HG02588 (cell line): ENCODE data around the gene TMEM267.
"Not testable (repeated sequence)": the region's sequence is repeated elsewhere in the genome, so short reads cannot be mapped to it uniquely, and the experiment has no call there.

Experiments
- ATAC-seq: cut with Tn5 transposase; IDR thresholded peaks from one replicate; pipeline ENCODE4 v1.9.1; 2021; ENCODE audit warnings: mild to moderate bottlenecking, moderate library complexity; ENCODE audit not compliant: unreplicated experiment

TMEM267 gene

GRCh38 chr5:43461066-43461465 lies 22.6 kb downstream of the TMEM267 start:
- ATAC-seq: no peak

- no peak for ATAC-seq
Measured at GRCh38 chr5:43456556-43456955, 27.1 kb downstream of the TMEM267 start.

GRCh38 chr5:43441575-43441974 lies 42.1 kb downstream of the TMEM267 start:
- ATAC-seq: not testable (repeated sequence)

DNA sequence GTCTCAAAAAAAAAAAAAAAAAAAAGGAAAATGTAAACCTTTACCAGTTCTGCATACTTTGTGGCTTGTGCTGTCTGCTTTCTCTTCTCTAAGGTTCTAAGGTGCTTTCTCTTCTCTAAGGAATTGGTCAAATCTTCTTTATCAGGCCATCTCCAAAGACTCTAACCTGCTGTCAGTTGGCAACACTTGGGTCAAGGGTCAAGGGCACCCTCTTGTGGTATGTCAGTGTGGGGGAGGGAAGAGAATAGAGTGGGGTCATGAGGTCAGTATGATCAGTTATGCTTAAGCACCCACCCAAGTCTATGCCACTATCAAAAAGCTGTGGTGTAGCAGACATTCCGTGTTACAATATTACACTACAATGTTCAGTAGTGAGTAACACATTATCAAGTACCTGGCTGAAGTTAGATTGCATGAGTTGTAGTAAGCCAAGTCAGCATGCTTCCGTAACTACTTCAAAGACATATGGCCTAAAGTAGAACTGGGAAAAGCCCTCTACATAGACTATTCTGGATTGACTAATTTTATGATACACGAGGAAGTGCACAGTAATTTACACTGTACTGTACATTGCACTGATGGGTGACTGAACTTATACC lies 46.5 kb downstream of the TMEM267 start:
- ATAC-seq: no peak

- no peak for ATAC-seq
Measured at GRCh38 chr5:43433382-43433781, 50.3 kb downstream of the TMEM267 start.

GRCh38 chr5:43432486-43433375 lies 50.9 kb downstream of the TMEM267 start:
- ATAC-seq: no peak

DNA sequence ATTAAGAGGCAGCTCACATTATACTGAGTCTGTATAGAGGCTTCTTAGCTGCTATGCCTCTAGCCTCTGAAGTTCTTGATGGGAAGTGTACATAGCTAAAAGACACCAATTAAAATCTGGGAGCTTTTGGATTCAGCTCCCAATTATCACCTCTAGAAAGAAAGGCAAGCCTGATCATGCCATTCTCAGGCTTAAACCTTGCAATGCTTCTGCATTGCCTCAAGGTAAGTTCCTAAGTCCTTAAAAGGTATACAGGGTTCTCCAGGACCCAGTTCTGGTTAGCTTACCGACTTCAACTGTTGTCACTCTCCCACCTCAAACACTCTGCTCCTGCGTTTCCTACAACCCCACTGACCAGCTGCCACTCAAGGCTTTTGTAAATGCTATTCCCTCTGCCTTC lies 54.0 kb downstream of the TMEM267 start:
- ATAC-seq: no peak

DNA sequence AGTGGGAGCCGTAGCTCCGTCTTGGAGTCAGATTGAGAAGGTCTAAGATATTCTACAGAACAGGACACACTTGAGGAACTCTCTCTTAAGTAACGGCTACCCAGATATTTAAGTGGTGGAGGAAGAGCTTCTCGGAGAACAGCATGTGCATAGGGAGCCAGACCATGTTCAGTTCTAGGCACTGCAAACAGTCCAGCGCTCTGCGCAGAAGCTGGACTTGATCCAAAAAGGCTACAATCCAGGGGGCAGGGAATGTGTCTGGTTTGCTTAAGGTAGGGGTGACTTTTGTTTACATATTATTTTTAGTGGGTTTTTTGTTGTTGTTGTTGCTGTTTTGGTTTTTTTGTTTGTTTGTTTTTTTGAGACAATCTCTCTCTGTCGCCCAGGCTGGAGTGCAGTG lies 54.6 kb downstream of the TMEM267 start:
- no peak for ATAC-seq

GRCh38 chr5:43427306-43427705 lies 56.4 kb downstream of the TMEM267 start:
- no peak for ATAC-seq

DNA sequence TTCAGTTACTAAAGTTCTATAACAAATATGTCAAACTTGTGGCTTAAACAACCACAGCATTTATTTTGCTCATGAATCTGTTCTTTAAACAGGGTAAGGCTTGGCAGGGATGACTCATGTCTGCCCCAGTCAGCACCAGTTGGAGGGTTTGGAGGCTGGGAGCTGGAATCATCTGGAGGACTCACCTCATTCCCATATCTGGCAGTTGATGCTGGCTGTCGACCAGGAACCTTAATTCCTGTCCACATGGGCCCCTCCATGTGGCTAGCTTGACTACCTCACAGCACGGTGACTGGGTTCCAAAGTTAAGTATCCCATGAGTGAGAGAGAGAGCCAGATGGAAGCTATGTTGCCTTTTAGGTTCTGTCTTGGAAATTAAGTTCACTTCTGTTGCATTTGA lies 57.7 kb downstream of the TMEM267 start:
- ATAC-seq: no peak

DNA sequence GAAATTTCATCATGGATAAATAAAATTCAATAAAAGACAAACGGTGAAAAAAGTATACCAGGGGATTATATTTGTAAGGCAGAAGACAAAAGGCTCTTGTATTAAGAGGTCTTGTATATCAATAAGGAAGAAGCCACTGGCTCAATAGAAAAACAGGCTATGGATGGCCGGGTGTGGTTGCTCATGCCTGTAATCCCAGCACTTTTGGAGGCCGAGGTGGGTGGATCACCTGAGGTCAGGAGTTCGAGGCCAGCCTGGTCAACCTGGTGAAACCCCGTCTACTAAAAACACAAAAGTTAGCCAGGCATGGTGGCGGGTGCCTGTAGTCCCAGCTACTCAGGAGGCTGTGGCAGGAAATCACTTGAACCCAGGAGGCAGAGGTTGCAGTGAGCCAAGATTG lies 60.6 kb downstream of the TMEM267 start:
- ATAC-seq: not testable (repeated sequence)

DNA sequence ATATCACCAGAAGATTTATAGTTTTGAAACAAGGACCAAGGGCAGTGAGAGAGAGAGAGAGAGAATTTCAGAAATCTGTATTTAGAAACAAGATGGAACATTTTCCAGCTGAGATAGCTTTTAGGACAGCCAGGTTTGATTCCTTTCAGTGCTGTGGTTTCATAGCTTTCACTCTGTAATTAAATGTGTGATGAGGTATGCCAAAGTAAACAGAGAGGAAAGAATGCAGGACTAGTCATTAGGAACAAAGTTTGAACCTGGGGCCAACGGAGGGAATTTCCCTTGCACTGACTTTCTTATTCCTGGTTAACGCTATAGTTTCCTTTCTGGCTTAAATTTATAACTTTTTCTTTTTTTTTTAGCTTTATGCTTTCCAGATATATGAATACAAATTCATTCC lies 61.5 kb downstream of the TMEM267 start:
- no peak for ATAC-seq

GRCh38 chr5:43421450-43422133 lies 62.1 kb downstream of the TMEM267 start:
- no peak for ATAC-seq

DNA sequence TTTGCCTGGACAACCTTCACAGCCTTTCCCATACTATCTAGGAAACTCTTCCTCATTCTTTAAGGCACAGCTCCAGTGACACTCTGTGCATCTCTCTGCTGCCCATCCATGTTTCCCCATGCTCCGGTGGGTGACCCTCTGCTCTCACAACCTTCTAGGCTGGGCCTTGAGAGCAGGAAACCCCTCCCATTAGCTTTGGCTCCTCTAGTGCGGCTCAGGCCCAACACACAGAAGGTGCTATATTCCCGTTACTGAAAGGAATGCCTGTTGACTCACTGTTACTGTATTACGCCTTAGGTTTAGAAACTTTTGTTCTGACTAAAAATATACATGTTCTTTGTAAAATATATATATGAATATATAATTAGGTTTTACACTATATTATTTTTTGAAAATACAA lies 63.4 kb downstream of the TMEM267 start:
- ATAC-seq: no peak

DNA sequence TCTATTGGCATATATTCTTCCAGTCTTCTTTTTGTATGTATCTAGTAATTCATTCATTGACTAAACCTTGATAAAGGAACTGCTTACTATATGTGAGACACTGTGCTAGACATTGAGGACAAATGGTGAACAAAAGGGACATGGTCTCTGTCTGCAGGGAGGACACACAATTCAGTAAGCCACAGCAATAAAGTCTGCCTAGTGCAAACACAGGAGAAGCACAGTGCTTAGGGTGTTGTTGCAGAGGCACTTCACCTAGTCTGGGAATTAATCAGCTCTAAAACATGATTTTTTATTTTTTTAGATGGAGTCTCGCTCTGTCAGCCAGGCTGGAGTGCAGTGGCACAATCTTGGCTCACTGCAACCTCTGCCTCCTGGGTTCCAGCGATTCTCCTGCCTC lies 65.1 kb downstream of the TMEM267 start:
- ATAC-seq: no peak

GRCh38 chr5:43416803-43417394 lies 66.8 kb downstream of the TMEM267 start:
- no peak for ATAC-seq

DNA sequence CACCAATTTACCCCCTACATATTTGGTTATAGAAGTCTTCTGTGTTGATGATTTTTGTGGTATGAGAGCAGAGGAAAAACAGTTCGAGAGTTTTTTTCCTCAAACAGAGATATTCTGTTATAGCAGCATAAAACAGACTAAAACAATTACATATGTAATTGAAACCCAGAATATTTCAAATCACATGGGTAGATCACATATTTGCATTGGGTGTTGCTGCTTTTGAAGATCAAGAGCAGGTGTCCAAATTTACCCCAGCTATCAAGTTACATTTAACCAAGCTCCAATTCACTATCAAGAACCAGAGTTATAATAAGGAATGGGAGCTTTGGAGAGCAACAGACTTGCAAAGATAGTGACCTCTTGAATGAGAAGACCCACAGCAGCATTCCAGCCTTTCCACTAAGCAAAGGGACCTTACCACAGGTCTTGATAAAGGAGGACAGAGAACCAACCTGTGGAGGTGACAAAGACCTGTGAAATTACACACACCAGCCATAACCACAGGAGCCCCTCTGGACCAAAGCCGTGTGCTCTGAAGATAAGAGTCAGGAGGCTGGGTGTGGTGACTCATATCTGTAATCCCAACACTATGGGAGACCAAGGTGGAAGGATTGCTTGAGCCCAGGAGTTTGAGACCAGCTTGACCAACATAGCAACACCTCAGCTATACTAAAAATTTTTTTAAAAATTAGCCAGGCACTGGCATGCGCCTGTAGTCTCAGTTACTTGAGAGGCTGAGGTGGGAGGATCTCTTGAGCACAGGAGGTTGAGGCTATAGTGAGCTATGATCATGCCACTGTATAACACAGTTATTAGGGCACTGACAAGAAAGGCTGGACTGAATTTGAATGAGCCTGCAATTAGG lies 67.5 kb downstream of the TMEM267 start:
- ATAC-seq: no peak

GRCh38 chr5:43413966-43414365 lies 69.7 kb downstream of the TMEM267 start:
- ATAC-seq: no peak

- ATAC-seq: no peak
Measured at GRCh38 chr5:43412644-43413043, 71.0 kb downstream of the TMEM267 start.

GRCh38 chr5:43412156-43412555 lies 71.5 kb downstream of the TMEM267 start, which contains the start of gene CCL28:
CCL28 (minus strand) TSS chr5:43412391; CDS start chr5:43412316, 75 bp downstream.
- ATAC-seq: no peak
